Nephron (organoid): ENCODE results near the gene WNT3A.

Experiments used
- H3K27ac Mint-ChIP-seq, 3 experiments: 2 replicates each; pipeline ENCODE4 v1.8.0; 2020; ENCODE audit warnings: mixed read lengths in 3 of 3, mild to moderate bottlenecking in 2 of 3, moderate library complexity in 1 of 3
- H3K27me3 Mint-ChIP-seq: 2 replicates; pipeline ENCODE4 v1.8.0; 2021; ENCODE audit warnings: low read depth, mild to moderate bottlenecking, moderate library complexity, mixed read lengths
- H3K36me3 Mint-ChIP-seq: 2 replicates; pipeline ENCODE4 v1.8.0; 2020; ENCODE audit warnings: low read depth, mixed read lengths
- H3K4me1 Mint-ChIP-seq: 2 replicates; pipeline ENCODE4 v1.8.0; 2020; ENCODE audit warnings: mixed read lengths
- H3K4me3 Mint-ChIP-seq, 3 experiments: 2 replicates each; pipeline ENCODE4 v1.8.0; 2020; ENCODE audit warnings: mild to moderate bottlenecking in 3 of 3, mixed read lengths in 3 of 3, moderate library complexity in 2 of 3
- H3K9me3 Mint-ChIP-seq: 2 replicates; pipeline ENCODE4 v1.8.0; 2020; ENCODE audit warnings: mixed read lengths
- TF ChIP-seq, protein P1 (sequence below), 3 experiments: fragments of 200-600 bp; sonication (generic); IDR thresholded peaks; one replicate each; pipeline ENCODE4 v1.5.0; 2021; ENCODE audit warnings: antibody characterized with exemption in 3 of 3; ENCODE audit not compliant: unreplicated experiment in 3 of 3

The WNT3A gene

DNA sequence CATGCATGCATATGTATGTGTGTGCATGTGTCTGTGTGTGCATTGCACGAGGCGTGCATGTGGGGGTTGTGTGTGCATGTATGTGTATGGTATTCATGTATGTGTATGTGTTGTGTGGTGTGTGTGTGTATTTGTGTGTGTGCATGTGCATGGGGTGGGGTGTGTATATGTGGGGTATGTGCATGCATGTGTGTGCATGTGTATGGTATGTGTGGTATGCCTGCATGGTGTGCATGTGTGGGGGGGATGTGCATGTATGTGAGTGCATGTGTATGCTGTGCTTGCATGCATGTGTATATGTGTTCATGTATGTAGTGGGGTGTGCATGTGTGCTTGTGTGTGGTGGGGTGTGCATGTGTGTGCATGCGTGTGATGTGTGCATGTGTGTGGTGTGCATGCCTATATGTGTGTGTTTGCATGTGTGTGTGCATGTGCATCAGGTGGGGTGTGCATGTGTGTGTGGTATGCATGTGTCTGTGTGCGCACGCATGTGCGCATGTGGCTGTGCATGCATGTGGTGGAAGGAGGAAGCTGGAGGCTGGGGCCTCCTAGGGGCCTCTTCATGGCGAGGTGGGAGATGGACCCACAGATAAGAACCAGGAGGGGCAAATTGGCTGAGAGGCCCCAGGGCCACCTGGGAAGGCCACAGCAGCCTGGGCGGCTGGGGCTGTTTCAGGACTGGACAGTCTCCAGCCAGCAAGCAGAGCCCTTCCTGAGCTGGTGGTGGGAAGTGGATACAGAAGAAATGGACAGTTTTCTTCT lies 39.8 kb downstream of the WNT3A start:
- H3K4me1 Mint-ChIP-seq, result no peaks in the 10 kb centered on the region
- no peak overlapping the region for H3K27ac Mint-ChIP-seq
- H3K36me3 Mint-ChIP-seq, result no peaks in the 10 kb centered on the region
- peaks cover 21% of the 10 kb centered on the region for H3K27me3 Mint-ChIP-seq
- no peaks in the 10 kb centered on the region for H3K9me3 Mint-ChIP-seq
- TF ChIP-seq, protein P1, sequence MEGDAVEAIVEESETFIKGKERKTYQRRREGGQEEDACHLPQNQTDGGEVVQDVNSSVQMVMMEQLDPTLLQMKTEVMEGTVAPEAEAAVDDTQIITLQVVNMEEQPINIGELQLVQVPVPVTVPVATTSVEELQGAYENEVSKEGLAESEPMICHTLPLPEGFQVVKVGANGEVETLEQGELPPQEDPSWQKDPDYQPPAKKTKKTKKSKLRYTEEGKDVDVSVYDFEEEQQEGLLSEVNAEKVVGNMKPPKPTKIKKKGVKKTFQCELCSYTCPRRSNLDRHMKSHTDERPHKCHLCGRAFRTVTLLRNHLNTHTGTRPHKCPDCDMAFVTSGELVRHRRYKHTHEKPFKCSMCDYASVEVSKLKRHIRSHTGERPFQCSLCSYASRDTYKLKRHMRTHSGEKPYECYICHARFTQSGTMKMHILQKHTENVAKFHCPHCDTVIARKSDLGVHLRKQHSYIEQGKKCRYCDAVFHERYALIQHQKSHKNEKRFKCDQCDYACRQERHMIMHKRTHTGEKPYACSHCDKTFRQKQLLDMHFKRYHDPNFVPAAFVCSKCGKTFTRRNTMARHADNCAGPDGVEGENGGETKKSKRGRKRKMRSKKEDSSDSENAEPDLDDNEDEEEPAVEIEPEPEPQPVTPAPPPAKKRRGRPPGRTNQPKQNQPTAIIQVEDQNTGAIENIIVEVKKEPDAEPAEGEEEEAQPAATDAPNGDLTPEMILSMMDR (IDR thresholded peaks at IDR 0.05; ENCODE audit: unreplicated experiment in 3 of 3), result no peak
- no peak overlapping the region for H3K4me3 Mint-ChIP-seq

DNA sequence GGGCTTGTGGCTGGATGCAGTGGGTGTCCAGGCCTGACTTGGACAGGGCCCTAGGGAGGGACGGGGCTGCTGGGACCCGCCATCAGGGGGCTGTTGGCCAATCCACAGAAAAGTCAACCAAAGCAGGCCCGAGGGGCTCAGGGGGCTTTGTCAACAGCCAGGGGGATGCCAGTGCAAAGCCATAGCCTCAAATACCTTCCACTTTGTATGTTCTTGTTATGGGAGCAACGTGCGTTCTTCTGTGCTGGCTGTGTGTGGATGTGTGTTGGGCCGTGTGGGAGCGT lies 40.3 kb downstream of the WNT3A start:
- Mint-ChIP-seq H3K27me3 (peaks cover 22% of the 10 kb centered on the region), H3K4me1 (no peaks in the 10 kb centered on the region), H3K9me3 (no peaks in the 10 kb centered on the region), H3K27ac (no peak overlapping the region), H3K36me3 (no peaks in the 10 kb centered on the region), H3K4me3 (no peak overlapping the region)
- TF ChIP-seq, protein P1 (IDR thresholded peaks at IDR 0.05; ENCODE audit: unreplicated experiment in 3 of 3), result no peak

DNA sequence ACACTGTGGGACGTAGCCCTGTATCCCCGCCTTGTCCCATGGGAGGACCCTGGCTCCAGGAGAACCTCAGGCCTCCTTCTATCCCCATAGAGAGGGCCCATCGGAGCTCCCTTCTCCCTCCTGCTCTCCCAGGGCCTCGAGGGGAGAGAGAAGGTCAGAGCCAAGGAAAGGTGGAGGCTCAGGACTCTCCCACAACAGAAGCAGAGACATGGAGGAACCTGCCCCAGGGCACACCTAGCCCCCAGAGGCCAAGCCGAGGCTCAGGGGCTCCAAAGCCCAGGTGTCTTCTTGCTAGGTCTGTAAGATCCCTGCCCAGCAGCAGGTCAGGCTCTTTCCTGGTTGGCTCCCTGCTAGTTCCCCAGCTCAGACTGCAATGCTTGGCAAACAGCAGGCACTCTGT lies 41.3 kb downstream of the WNT3A start:
- H3K4me1 Mint-ChIP-seq, result no peaks in the 10 kb centered on the region
- no peaks in the 10 kb centered on the region for H3K9me3 Mint-ChIP-seq
- no peaks in the 10 kb centered on the region for H3K36me3 Mint-ChIP-seq
- H3K4me3 Mint-ChIP-seq, result no peak overlapping the region
- TF ChIP-seq, protein P1 (IDR thresholded peaks at IDR 0.05; ENCODE audit: unreplicated experiment in 3 of 3), result no peak
- peaks cover 32% of the 10 kb centered on the region for H3K27me3 Mint-ChIP-seq
- H3K27ac Mint-ChIP-seq, result no peak overlapping the region

DNA sequence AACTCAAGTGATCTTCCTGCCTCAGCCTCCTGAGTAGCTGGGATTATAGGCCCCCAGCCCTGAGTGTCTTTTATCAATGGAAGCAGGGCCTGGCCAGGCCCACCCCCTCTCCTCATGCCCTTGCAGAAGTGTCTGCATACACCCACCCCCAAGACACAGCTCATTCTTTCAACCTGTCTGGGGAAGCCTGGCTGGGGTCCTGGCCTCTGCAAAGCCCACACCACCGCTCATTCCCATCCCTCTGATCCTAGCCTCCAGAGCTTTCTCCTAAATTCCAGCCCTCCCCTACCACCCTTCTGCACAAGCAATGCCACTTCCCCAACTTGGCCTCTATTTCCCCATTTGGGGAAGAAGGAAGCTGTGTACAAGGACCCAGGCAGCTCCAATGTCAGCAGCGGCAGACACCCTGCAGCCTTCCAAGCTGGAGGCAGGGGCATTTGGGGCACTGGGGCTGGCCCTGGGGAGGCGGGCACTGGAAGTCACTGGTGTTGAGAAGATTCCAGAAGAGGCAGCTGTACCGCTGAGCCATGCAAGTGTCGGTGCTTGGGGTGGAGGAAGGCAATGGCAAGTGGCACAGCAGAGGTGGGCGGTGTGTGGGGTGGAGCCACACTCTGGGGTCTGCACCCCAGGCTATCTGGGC lies 42.0 kb downstream of the WNT3A start:
- no peaks in the 10 kb centered on the region for H3K4me1 Mint-ChIP-seq
- no peak overlapping the region for H3K27ac Mint-ChIP-seq
- TF ChIP-seq, protein P1 (IDR thresholded peaks at IDR 0.05; ENCODE audit: unreplicated experiment in 3 of 3), result no peak
- peaks cover 3% of the 10 kb centered on the region for H3K9me3 Mint-ChIP-seq
- peaks cover 39% of the 10 kb centered on the region for H3K27me3 Mint-ChIP-seq
- H3K36me3 Mint-ChIP-seq, result no peaks in the 10 kb centered on the region
- H3K4me3 Mint-ChIP-seq, result no peak overlapping the region

DNA sequence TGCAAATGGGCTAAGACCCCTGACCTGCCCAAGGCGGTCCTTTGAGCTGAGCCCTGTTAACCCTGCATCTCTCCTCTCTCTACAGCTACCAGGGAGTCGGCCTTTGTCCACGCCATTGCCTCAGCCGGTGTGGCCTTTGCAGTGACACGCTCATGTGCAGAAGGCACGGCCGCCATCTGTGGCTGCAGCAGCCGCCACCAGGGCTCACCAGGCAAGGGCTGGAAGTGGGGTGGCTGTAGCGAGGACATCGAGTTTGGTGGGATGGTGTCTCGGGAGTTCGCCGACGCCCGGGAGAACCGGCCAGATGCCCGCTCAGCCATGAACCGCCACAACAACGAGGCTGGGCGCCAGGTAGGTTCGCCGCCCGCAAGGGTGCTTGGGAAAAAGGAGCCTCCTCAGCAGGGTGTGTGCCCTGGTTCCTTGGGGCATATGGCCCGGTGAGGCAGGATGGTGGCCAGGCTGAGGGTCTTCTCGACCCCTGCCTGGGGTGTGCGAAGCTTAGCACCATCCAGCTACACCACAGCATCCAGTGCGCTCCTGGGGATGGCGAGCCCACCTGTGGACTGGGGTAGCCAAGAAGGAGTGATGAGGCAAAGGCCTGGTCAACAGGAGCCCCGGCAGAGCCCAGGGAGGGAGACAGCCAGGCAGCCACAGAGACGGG lies 43.9 kb downstream of the WNT3A start:
- Mint-ChIP-seq H3K36me3 (no peaks in the 10 kb centered on the region), H3K4me1 (no peaks in the 10 kb centered on the region), H3K9me3 (peaks cover 7% of the 10 kb centered on the region), H3K27me3 (peaks cover 45% of the 10 kb centered on the region), H3K27ac (no peak overlapping the region), H3K4me3 (no peak overlapping the region)
- TF ChIP-seq, protein P1 (IDR thresholded peaks at IDR 0.05; ENCODE audit: unreplicated experiment in 3 of 3), result no peak
